SU-DHL-6 (cell line): ENCODE measurements around the gene SDK1.

ENCODE experiments used
- H2AFZ ChIP-seq: fragments of 200-600 bp; sonication (generic); 2 replicates; pipeline ENCODE4 v1.6.1; 2014; ENCODE audit warnings: low read depth, mild to moderate bottlenecking, moderate library complexity, mixed read lengths, antibody characterized with exemption, low read length; ENCODE audit not compliant: severe bottlenecking
- H3F3A ChIP-seq: fragments of 200-600 bp; shearing (Covaris generic); 2 replicates; pipeline ENCODE4 v1.6.0; 2016; ENCODE audit warnings: antibody characterized with exemption, mild to moderate bottlenecking; ENCODE audit not compliant: insufficient read depth
- H3K27ac ChIP-seq: fragments of 200-600 bp; sonication (generic); 2 replicates; pipeline ENCODE4 v1.5.1; 2016; ENCODE audit warnings: low read depth, mild to moderate bottlenecking, low read length, moderate library complexity, mixed read lengths
- H3K27me3 ChIP-seq: fragments of 200-600 bp; sonication (generic), shearing (Covaris generic); 2 replicates; pipeline ENCODE4 v1.6.0; 2014; ENCODE audit warnings: mild to moderate bottlenecking, low read length
- H3K36me3 ChIP-seq: fragments of 200-600 bp; sonication (generic); 2 replicates; pipeline ENCODE4 v1.6.1; 2014; ENCODE audit warnings: mild to moderate bottlenecking, low read length, mixed read lengths
- H3K4me2 ChIP-seq: fragments of 300-600, 200-600 bp; shearing (Covaris generic), sonication (generic); 2 replicates; pipeline ENCODE4 v1.6.0; 2014; ENCODE audit warnings: low read length, low read depth, mild to moderate bottlenecking; ENCODE audit not compliant: poor library complexity, severe bottlenecking
- H3K4me3 ChIP-seq: fragments of 200-600 bp; sonication (generic); 2 replicates; pipeline ENCODE4 v1.5.1; 2014; ENCODE audit warnings: antibody characterized with exemption, low read length, mild to moderate bottlenecking, mixed read lengths; ENCODE audit not compliant: insufficient read depth, poor library complexity, severe bottlenecking
- H3K79me2 ChIP-seq: fragments of 200-600 bp; sonication (generic); 2 replicates; pipeline ENCODE4 v1.6.1; 2014; ENCODE audit warnings: mild to moderate bottlenecking, low read length, moderate library complexity; ENCODE audit not compliant: insufficient read depth
- H3K9ac ChIP-seq: fragments of 200-600 bp; sonication (generic); 2 replicates; pipeline ENCODE4 v1.7.0; 2014; ENCODE audit warnings: mild to moderate bottlenecking, low read length
- H3K9me2 ChIP-seq: fragments of 200-600 bp; sonication (generic); replicated peaks from 2 replicates; pipeline ENCODE4 v1.6.1; 2014; ENCODE audit warnings: low read length; ENCODE audit not compliant: insufficient read depth
- H3K9me3 ChIP-seq: fragments of 200-600 bp; sonication (generic); 2 replicates; pipeline ENCODE4 v1.6.1; 2014; ENCODE audit warnings: low read length, mixed read lengths; ENCODE audit not compliant: insufficient read depth
- H4K20me1 ChIP-seq: fragments of 200-600 bp; sonication (generic); 2 replicates; pipeline ENCODE4 v1.6.1; 2014; ENCODE audit warnings: low read depth, mild to moderate bottlenecking, antibody characterized with exemption, low read length, moderate library complexity, mixed read lengths
- CTCF ChIP-seq: fragments of 200-600 bp; sonication (generic); IDR thresholded peaks from one replicate; pipeline ENCODE4 v1.5.1; 2017; ENCODE audit warnings: antibody characterized with exemption, mild to moderate bottlenecking, low read length, moderate library complexity; ENCODE audit not compliant: insufficient read depth, poor library complexity, severe bottlenecking
- EZH2phosphoT487 ChIP-seq: fragments of 200-600 bp; sonication (generic), shearing (Covaris generic); conservative IDR thresholded peaks from 2 replicates; pipeline ENCODE4 v1.6.1; 2018; ENCODE audit warnings: mild to moderate bottlenecking, antibody characterized with exemption, low read length, moderate library complexity, mixed read lengths

The SDK1 gene

GRCh38 chr7:3497796-3498195 lies 196.7 kb downstream of the SDK1 start:
- Histone ChIP-seq H4K20me1 (no peaks in the 10 kb centered on the region), H3K27ac (no peak overlapping the region)

GRCh38 chr7:3501671-3502070 lies 200.6 kb downstream of the SDK1 start:
- Histone ChIP-seq H3K9me2 (no peaks in the 10 kb centered on the region), H3K79me2 (no peaks in the 10 kb centered on the region), H3K27ac (no peak overlapping the region), H3K4me2 (no peak overlapping the region), H3K9me3 (peaks cover 21% of the 10 kb centered on the region), H3F3A (no peaks in the 10 kb centered on the region), H2AFZ (no peak overlapping the region), H3K27me3 (no peaks in the 10 kb centered on the region), H3K36me3 (no peaks in the 10 kb centered on the region), H3K9ac (no peak overlapping the region), H3K4me3 (no peak overlapping the region), H4K20me1 (no peaks in the 10 kb centered on the region)
- TF ChIP-seq EZH2phosphoT487 (no peak), CTCF (no peak)

More at GRCh38 chr7:3497796-3498195, 196.7 kb downstream of the SDK1 start:
- Histone ChIP-seq H3K36me3 (no peaks in the 10 kb centered on the region), H3K79me2 (no peaks in the 10 kb centered on the region), H3K9me3 (peaks cover 11% of the 10 kb centered on the region), H3K9ac (no peak overlapping the region), H3F3A (no peaks in the 10 kb centered on the region), H2AFZ (no peak overlapping the region), H3K4me2 (no peak overlapping the region), H3K4me3 (no peak overlapping the region), H3K9me2 (no peaks in the 10 kb centered on the region), H3K27me3 (no peaks in the 10 kb centered on the region)
- TF ChIP-seq CTCF = no peak
- TF ChIP-seq EZH2phosphoT487 = no peak

- no peaks in the 10 kb centered on the region for H3K9me2 ChIP-seq
- no peak overlapping the region for H2AFZ ChIP-seq
- H3K36me3 ChIP-seq = no peaks in the 10 kb centered on the region
- no peaks in the 10 kb centered on the region for H3F3A ChIP-seq
- H3K4me2 ChIP-seq = no peak overlapping the region
- H3K27ac ChIP-seq = no peak overlapping the region
- H4K20me1 ChIP-seq = no peaks in the 10 kb centered on the region
- no peak overlapping the region for H3K9ac ChIP-seq
- H3K4me3 ChIP-seq = no peak overlapping the region
- peaks cover 21% of the 10 kb centered on the region for H3K9me3 ChIP-seq
- TF ChIP-seq CTCF = no peak
- no peak for TF ChIP-seq EZH2phosphoT487
- no peaks in the 10 kb centered on the region for H3K79me2 ChIP-seq
- H3K27me3 ChIP-seq = no peaks in the 10 kb centered on the region
Observed at GRCh38 chr7:3504384-3504783, 203.3 kb downstream of the SDK1 start.
